Measurements from ENCODE around the gene GTPBP1.

Gene GTPBP1

GRCh38 chr22:38742176-38742942 is 36.6 kb downstream of the GTPBP1 start:
- DNase-seq: no peak

- DNase-seq: no peak
These were observed 39.2 kb downstream of the GTPBP1 start for GRCh38 chr22:38744981-38745380.

- peak; percentile 87 for DNase-seq
These were observed 40.1 kb downstream of the GTPBP1 start for GRCh38 chr22:38745676-38746460.

GRCh38 chr22:38748487-38749136 is 42.9 kb downstream of the GTPBP1 start:
- no peak for DNase-seq

- DNase-seq: no peak
These were observed 44.4 kb downstream of the GTPBP1 start for GRCh38 chr22:38750104-38750503.

- DNase-seq: no peak
These were observed 44.9 kb downstream of the GTPBP1 start for GRCh38 chr22:38750638-38751037.

- DNase-seq: no peak
These were observed 45.3 kb downstream of the GTPBP1 start for GRCh38 chr22:38751066-38751421.

- DNase-seq: no peak
These were observed 45.9 kb downstream of the GTPBP1 start for GRCh38 chr22:38751422-38752346.

GRCh38 chr22:38753948-38754750 is 48.4 kb downstream of the GTPBP1 start:
- peak; percentile 87 for DNase-seq

GRCh38 chr22:38754751-38755154 is 49.0 kb downstream of the GTPBP1 start:
- peak; percentile 61 for DNase-seq

- peak; percentile 88 for DNase-seq
These were observed 49.6 kb downstream of the GTPBP1 start for GRCh38 chr22:38755155-38755910.

- DNase-seq: peak; percentile 88
These were observed 50.3 kb downstream of the GTPBP1 start, which contains the start of gene SUN2 for GRCh38 chr22:38755911-38756532. Gene SUN2 (minus strand): TSS chr22:38755998. CDS start chr22:38752628, 3,370 bp downstream.

- no peak for DNase-seq
These were observed 51.1 kb downstream of the GTPBP1 start for GRCh38 chr22:38756711-38757463.

- no peak for DNase-seq
These were observed 51.7 kb downstream of the GTPBP1 start for GRCh38 chr22:38757464-38757757.

- DNase-seq: peak; percentile 19
These were observed 52.7 kb downstream of the GTPBP1 start for GRCh38 chr22:38758276-38758945.

- no peak for DNase-seq
These were observed 53.3 kb downstream of the GTPBP1 start for GRCh38 chr22:38759005-38759404.

GRCh38 chr22:38760477-38761201 is 54.9 kb downstream of the GTPBP1 start:
- DNase-seq: peak; percentile 62
